RPMI7951 (cell line): ENCODE data around the gene CHST1. TPM values are rescaled to one million over a fixed set of nuclear protein-coding genes. Genes with fewer than 3 reads are reported as not detected.
A peak's percentile ranks its signal among the peaks of the same experiment; 100 is the strongest.

Source experiments
- DNase-seq: peaks from one replicate; pipeline ENCODE4 v3.0.0-alpha.2; 2012; ENCODE audit warnings: low read depth
- total RNA-seq: library from RNA; depleted of rRNA; stranded (reverse); fragments of >200 nt; shearing (Covaris generic); gene quantifications from 2 replicates; pipeline ENCODE4 v1.2.3, GENCODE V29; 2014

Gene CHST1
- total RNA-seq, 1 experiment from 2014 or later: 0.36 TPM

GRCh38 chr11:45660729-45661438 is 4.5 kb downstream of the CHST1 start:
- DNase-seq: no peak

GRCh38 chr11:45659818-45660160 is 5.6 kb downstream of the CHST1 start:
- peak; percentile 63 for DNase-seq

- no peak for DNase-seq
These were observed 6.2 kb downstream of the CHST1 start for GRCh38 chr11:45659031-45659817.

GRCh38 chr11:45658292-45658991 is 7.0 kb downstream of the CHST1 start:
- peak; percentile 82 for DNase-seq

GRCh38 chr11:45657496-45658260 is 7.7 kb downstream of the CHST1 start:
- no peak for DNase-seq

GRCh38 chr11:45655831-45656230 is 9.6 kb downstream of the CHST1 start:
- no peak for DNase-seq

GRCh38 chr11:45655347-45655756 is 10.1 kb downstream of the CHST1 start:
- peak; percentile 43 for DNase-seq

- no peak for DNase-seq
These were observed 10.5 kb downstream of the CHST1 start for GRCh38 chr11:45655012-45655283.

GRCh38 chr11:45654231-45655011 is 11.0 kb downstream of the CHST1 start:
- DNase-seq: no peak

GRCh38 chr11:45653277-45653676 is 12.1 kb downstream of the CHST1 start:
- no peak for DNase-seq

- DNase-seq: peak; percentile 29
These were observed 12.6 kb downstream of the CHST1 start for GRCh38 chr11:45652781-45653180.

GRCh38 chr11:45651841-45652749 is 13.3 kb downstream of the CHST1 start:
- no peak for DNase-seq

- no peak for DNase-seq
These were observed 14.3 kb downstream of the CHST1 start for GRCh38 chr11:45651156-45651555.

GRCh38 chr11:45650166-45651095 is 15.0 kb downstream of the CHST1 start:
- no peak for DNase-seq

GRCh38 chr11:45649544-45650165 is 15.8 kb downstream of the CHST1 start:
- no peak for DNase-seq

- no peak for DNase-seq
These were observed 16.5 kb downstream of the CHST1 start for GRCh38 chr11:45648931-45649330.

GRCh38 chr11:45647786-45648185 is 17.6 kb downstream of the CHST1 start:
- no peak for DNase-seq

GRCh38 chr11:45647329-45647728 is 18.1 kb downstream of the CHST1 start:
- no peak for DNase-seq
